Right renal cortex interstitium (tissue), 3 donors: Measurements from ENCODE around the gene KRTAP17-1. TPM values are rescaled to one million over a fixed set of nuclear protein-coding genes. Genes with fewer than 3 reads are reported as not detected.

Experiments
- DNase-seq, 3 donors: peaks; one replicate each; pipeline ENCODE4 v3.0.0-alpha.2; 2013; ENCODE audit warnings: low read depth in 3 of 3, low spot score in 2 of 3
- polyA plus RNA-seq, 3 donors: library from polyadenylated mRNA; unstranded; fragments of 120-200 nt; gene quantifications; one replicate each; pipeline ENCODE4 v1.2.1, GENCODE V29; 2013; ENCODE audit not compliant: insufficient read length in 3 of 3

KRTAP17-1 gene
- polyA plus RNA-seq, 3 donors: not detected

- no peak for DNase-seq
Measured at GRCh38 chr17:41333836-41334235, 18.3 kb upstream of the KRTAP17-1 start.

GRCh38 chr17:41333098-41333497 is 17.6 kb upstream of the KRTAP17-1 start:
- no peak for DNase-seq

- DNase-seq: no peak
Measured at GRCh38 chr17:41332239-41332638, 16.7 kb upstream of the KRTAP17-1 start.

- DNase-seq: no peak
Measured at GRCh38 chr17:41331606-41332005, 16.1 kb upstream of the KRTAP17-1 start.

GRCh38 chr17:41329279-41329948 is 13.9 kb upstream of the KRTAP17-1 start:
- DNase-seq: no peak

- no peak for DNase-seq
Measured at GRCh38 chr17:41328207-41328606, 12.7 kb upstream of the KRTAP17-1 start.

- no peak for DNase-seq
Measured at GRCh38 chr17:41327411-41328120, 12.1 kb upstream of the KRTAP17-1 start.

GRCh38 chr17:41326173-41327145 is 10.9 kb upstream of the KRTAP17-1 start:
- no peak for DNase-seq

- no peak for DNase-seq
Measured at GRCh38 chr17:41325611-41326010, 10.1 kb upstream of the KRTAP17-1 start.

GRCh38 chr17:41325126-41325525 is 9.6 kb upstream of the KRTAP17-1 start:
- DNase-seq: no peak

- DNase-seq: no peak
Measured at GRCh38 chr17:41324180-41325075, 8.9 kb upstream of the KRTAP17-1 start.

GRCh38 chr17:41322903-41323895 is 7.7 kb upstream of the KRTAP17-1 start:
- DNase-seq: no peak

GRCh38 chr17:41322094-41322902 is 6.8 kb upstream of the KRTAP17-1 start:
- no peak for DNase-seq

GRCh38 chr17:41318231-41318630 is 2.7 kb upstream of the KRTAP17-1 start:
- no peak for DNase-seq

GRCh38 chr17:41315814-41316445 is 420 bp upstream of the KRTAP17-1 start:
- no peak for DNase-seq

GRCh38 chr17:41311111-41311510 is 4.4 kb downstream of the KRTAP17-1 start:
- no peak for DNase-seq

GRCh38 chr17:41308918-41309359 is 6.6 kb downstream of the KRTAP17-1 start, which contains the start of gene KRTAP16-1:
Gene KRTAP16-1, minus strand, starts transcription at chr17:41309309. Its CDS starts 56 bp downstream, at chr17:41309253.
- no peak for DNase-seq
